GM21825 (cell line): ENCODE data around the gene CLSTN2.

Experiments used
- ATAC-seq: cut with Tn5 transposase; IDR thresholded peaks from one replicate; pipeline ENCODE4 v1.9.1; 2021; ENCODE audit warnings: mild to moderate bottlenecking, moderate library complexity; ENCODE audit not compliant: unreplicated experiment

Gene CLSTN2

GRCh38 chr3:139994891-139995290 lies 59.9 kb downstream of the CLSTN2 start:
- ATAC-seq = no peak

GRCh38 chr3:140004271-140004670 lies 69.3 kb downstream of the CLSTN2 start:
- no peak for ATAC-seq

GRCh38 chr3:140006331-140006730 lies 71.3 kb downstream of the CLSTN2 start:
- ATAC-seq = no peak

DNA sequence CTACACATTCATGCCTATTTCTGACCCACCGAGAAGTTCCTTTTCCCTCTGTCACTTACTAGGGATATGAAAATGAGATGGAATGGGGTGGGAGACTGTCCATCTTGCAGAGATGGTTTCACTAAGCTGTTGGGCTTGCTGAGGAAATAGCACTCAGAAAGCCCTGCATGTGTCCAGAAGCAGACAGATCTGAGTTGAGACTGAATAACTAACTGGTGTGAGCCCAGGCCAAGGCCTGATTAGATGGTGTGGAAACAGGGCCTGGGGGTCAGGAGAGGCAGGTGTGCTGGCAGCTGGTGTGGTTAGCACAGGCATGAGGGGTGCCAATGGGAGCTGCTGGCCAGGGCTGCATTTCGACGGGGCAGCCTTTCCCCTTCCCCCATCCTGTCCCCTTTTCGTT lies 72.1 kb downstream of the CLSTN2 start:
- ATAC-seq = no peak

GRCh38 chr3:140007911-140008869 lies 73.2 kb downstream of the CLSTN2 start:
- ATAC-seq = no peak

- no peak for ATAC-seq
Measured at GRCh38 chr3:140010391-140010790, 75.4 kb downstream of the CLSTN2 start.

DNA sequence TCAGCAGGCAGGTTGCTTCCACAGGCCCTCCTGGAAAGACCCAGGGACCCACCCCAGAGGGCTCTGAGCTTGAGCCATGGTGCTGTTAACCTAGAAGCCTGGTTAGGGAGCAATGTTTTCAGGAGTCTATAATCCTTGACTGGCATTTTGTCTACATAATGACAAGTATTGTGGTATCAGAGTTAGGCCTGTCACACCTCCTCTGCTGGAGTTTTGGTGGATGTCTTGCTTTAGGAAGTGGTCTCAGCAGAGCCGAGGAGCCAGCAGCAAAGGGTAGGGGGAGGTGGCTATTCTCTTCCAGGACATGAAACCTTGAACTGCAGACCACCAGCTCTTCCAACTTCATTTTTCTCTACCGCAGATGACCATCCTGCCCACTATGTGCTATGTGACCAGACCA lies 76.1 kb downstream of the CLSTN2 start:
- no peak for ATAC-seq

- no peak for ATAC-seq
Measured at GRCh38 chr3:140011611-140012277, 76.8 kb downstream of the CLSTN2 start.

DNA sequence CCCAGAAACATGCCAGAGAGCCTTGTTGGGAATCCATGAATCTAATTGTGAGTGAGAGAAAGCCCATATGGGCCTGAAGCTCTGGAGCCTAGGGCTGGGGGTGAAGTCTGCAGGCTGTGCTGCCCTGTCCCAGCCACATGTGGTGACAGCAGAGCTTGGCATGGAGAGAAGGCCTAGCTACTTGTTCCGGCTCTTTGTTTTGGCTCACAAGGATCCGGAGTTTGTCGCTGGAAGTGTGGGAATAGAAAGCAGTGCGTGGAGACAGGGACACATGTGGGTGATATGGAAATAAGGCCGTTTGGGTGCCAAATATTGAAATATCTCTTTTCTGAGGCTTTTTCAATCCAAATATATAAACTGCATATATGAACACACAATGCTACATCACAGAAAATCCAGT lies 78.2 kb downstream of the CLSTN2 start:
- no peak for ATAC-seq

DNA sequence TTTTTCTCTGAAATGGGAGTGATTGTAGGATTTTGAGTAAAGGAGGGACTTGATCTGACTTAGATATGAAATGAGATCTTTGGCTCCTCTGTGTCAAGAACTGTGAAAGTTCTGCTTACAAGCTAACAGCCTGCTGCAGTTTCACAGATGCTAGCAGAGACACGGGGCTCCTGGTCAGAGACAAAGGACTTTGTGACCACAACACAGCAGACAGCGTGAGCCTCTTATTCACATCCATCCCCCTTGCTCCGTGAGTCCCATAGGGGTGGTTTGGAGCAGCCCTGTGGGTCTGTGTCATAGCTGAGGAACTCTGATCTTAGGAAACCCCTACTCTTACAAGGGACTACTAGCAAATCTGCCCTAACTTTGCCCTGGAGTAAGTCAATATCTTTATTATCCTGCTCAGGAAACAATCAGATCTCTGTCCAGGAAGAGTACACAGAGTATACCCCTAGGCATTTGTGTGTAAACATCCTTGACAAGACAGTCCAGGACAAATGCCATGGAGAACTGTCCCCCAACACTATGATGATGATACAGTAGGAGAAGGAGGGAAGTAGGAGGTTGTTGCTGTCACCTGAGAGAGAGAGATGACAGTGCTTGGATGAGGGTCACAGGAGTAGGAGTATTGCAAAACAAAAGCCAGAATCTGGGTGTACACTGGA lies 80.0 kb downstream of the CLSTN2 start:
- ATAC-seq = no peak

GRCh38 chr3:140015741-140016140 lies 80.8 kb downstream of the CLSTN2 start:
- ATAC-seq = no peak

DNA sequence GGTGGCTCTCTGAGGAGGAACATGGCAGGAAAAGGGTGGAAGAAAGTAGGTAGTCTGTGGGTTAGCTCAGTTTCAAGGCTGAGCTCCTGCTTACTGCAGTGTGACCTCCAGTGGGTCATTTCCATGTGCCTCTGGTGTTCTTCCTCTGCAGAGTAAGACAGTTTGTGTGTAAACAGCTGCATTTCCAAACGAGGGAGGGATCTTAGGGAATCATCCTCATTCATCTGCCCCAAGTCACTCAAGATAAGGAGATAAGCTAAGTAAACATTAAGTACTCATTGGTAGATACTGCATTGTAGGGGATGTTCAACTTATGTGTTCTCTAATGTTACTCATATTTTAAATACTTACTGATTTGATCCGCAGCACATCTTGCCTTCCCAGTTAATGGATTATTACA lies 83.6 kb downstream of the CLSTN2 start:
- no peak for ATAC-seq

DNA sequence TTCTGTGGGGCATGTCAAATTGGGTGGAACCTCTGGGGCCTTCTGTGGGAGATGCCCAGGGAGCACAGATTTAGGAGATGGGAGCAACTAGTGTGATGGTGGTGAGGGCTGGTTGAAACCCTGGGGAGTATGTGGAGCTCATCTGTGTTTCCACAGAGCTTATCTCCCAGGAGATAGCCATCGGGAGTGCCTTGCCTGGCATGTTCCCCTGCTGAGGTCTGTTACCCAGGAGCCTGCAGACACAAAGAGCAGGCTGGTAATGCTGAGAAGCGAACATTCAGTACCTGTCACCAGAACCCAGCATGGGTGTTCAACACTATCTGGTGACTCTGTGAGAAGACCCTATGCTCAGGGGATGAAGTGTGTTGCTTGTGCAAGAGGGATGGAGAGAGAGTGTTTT lies 85.0 kb downstream of the CLSTN2 start:
- ATAC-seq = no peak

DNA sequence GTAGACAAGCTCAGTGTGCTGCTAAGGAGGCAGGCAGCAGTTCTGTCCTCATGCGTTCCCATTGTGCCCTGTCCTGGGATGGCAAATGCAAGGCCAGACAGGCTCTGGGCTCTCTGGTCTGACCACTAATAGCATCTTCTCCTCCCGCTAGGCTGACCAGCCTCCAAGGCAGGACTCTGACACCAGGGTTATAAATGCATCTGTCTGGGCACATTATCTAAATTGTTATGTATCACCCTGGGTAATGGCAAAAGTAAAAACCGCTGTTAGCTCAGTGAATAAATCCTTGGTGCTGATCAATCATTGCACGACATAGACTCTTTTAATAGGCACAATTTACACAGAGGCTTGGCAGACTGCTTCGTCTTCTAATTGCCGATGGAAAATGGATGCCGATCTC lies 85.6 kb downstream of the CLSTN2 start:
- ATAC-seq = no peak

DNA sequence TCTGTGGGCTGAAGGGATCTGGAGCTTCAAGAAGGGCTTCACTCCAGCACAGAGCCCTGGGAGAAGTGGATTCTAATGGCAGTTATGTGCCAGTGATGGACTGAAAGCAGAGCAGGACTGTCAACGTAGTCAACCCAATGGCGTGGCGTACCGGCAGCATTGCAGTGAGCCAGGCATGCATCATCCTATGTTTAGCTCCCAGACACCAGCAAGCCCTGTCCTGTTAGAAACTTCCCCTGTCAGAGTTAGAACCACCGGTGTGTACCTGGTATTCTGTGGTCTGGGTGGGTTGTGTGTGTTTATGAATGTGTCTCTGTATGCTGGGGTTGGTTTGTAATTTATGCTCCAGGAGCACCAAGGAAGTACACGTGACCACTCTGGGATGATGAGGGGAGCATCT lies 86.3 kb downstream of the CLSTN2 start:
- ATAC-seq = no peak

GRCh38 chr3:140022066-140022770 lies 87.2 kb downstream of the CLSTN2 start:
- no peak for ATAC-seq

- ATAC-seq = no peak
Measured at GRCh38 chr3:140023616-140024530, 88.9 kb downstream of the CLSTN2 start.

- no peak for ATAC-seq
Measured at GRCh38 chr3:140031170-140031569, 96.2 kb downstream of the CLSTN2 start.

DNA sequence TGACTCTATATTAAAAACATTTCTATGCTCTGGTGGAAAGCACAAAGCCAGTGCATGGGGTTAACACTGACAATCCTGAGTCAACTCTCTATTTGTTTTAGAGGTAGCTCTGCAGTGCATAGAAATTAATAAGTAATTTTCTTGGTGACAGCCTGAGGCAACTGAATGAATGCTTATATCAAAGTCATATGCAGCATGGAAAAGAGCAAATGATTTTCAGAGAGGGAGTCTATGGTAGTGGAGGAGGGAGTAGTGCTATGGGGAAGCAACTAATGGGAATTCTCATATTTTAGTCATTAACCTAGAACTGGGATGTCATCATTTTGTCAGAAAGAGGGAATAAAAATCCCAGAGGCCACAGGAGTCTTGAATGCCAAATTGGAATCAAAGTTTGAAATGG lies 99.1 kb downstream of the CLSTN2 start:
- no peak for ATAC-seq

DNA sequence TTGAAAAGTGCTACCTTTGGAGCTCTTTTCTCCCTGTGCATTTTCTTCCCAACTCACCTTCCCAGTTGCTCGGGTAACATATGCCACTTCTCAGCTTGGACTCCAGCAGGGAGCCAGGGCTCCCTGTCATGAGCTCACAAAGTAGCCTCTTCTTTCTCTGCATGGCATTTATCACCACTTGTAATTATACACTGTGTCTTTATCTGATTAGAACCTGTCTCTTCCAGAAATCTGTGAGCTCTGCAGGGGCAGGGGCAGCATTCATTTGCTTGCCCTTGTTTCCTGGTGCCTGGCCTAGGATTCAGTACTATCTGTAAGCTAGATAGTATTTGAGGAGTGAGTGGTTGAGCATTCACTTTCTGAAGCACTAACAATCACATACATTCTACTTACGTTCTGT lies 100.9 kb downstream of the CLSTN2 start:
- no peak for ATAC-seq
